ENCODE measurements around the gene TRIM5.
A peak's percentile ranks its signal among the peaks of the same experiment; 100 is the strongest.
"Not testable (repeated sequence)": the region's sequence is repeated elsewhere in the genome, so short reads cannot be mapped to it uniquely, and the experiment has no call there.

TRIM5 gene

GRCh38 chr11:5686426-5686825, 1.6 kb upstream of the TRIM5 start:
- no peak for DNase-seq

- DNase-seq: no peak
Measured at GRCh38 chr11:5684036-5684645, 733 bp downstream of the TRIM5 start.

DNA sequence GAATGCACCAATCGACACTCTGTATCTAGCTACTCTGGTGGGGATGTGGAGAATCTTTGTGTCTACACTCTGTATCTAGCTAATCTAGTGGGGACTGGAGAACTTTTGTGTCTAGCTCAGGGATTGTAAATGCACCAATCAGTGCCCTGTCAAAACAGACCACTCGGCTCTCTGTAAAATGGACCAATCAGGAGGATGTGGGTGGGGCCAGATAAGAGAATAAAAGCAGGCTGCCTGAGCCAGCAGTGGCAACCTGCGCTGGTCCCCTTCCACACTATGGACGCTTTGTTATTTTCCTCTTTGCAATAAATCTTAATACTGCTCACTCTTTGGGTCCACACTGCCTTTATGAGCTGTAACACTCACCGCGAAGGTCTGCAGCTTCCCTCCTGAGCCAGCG, 1.3 kb downstream of the TRIM5 start:
- DNase-seq: peak; percentile 46

GRCh38 chr11:5682890-5683441, 1.9 kb downstream of the TRIM5 start:
- not testable (repeated sequence) for DNase-seq

- no peak for DNase-seq
Measured at GRCh38 chr11:5679811-5680210, 5.1 kb downstream of the TRIM5 start.

GRCh38 chr11:5674391-5674790, 10.5 kb downstream of the TRIM5 start:
- no peak for DNase-seq

GRCh38 chr11:5671831-5672230, 13.0 kb downstream of the TRIM5 start:
- DNase-seq: no peak

GRCh38 chr11:5666402-5666793, 18.5 kb downstream of the TRIM5 start:
- DNase-seq: no peak

GRCh38 chr11:5665746-5666401, 19.0 kb downstream of the TRIM5 start:
- DNase-seq: no peak

- DNase-seq: no peak
Measured at GRCh38 chr11:5665051-5665570, 19.8 kb downstream of the TRIM5 start.

GRCh38 chr11:5663511-5663910, 21.4 kb downstream of the TRIM5 start:
- no peak for DNase-seq

DNA sequence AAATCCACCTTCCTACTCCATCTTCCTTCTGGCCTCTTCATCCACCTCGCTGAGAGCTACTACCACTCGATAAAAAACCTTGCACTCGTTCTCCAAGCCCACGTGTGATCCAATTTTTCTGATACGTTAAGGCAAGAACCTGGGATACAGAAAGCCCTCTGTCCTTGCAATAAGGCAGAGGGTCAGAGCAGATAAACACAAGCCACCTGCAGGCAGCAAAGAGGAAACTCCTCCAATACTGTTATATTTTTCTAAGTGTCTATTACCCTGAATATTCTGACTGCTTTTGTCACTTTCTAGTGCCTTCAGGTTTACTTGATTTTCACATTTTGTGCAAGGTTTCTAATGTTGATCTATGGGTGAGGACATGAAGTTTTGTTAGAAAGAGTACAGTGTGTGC, 26.6 kb downstream of the TRIM5 start:
- DNase-seq: no peak

- DNase-seq: not testable (repeated sequence)
Measured at GRCh38 chr11:5656956-5657355, 27.9 kb downstream of the TRIM5 start.

- no peak for DNase-seq
Measured at GRCh38 chr11:5655474-5655873, 29.4 kb downstream of the TRIM5 start.

GRCh38 chr11:5646139-5646538, 38.7 kb downstream of the TRIM5 start:
- DNase-seq: no peak

DNA sequence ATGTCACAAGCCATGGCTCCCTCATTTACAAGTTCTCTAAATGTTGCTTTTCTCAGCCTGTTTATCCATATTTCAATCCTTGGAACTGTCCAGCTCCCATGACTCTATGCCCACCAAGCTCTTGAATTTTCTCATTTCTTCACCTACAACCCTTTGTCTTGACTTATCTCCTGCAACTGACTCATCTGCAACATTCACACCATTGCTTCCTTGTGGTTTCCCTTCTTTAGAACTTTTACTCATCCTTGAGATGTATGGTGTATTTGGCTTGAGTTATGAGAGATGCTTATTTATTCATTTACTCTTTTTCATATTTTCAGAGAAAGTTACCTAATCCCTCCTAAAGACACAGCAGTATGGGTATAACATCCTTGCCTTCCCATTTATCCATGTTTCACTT, 41.3 kb downstream of the TRIM5 start:
- no peak for DNase-seq

GRCh38 chr11:5639953-5640352, 44.9 kb downstream of the TRIM5 start:
- DNase-seq: no peak

DNA sequence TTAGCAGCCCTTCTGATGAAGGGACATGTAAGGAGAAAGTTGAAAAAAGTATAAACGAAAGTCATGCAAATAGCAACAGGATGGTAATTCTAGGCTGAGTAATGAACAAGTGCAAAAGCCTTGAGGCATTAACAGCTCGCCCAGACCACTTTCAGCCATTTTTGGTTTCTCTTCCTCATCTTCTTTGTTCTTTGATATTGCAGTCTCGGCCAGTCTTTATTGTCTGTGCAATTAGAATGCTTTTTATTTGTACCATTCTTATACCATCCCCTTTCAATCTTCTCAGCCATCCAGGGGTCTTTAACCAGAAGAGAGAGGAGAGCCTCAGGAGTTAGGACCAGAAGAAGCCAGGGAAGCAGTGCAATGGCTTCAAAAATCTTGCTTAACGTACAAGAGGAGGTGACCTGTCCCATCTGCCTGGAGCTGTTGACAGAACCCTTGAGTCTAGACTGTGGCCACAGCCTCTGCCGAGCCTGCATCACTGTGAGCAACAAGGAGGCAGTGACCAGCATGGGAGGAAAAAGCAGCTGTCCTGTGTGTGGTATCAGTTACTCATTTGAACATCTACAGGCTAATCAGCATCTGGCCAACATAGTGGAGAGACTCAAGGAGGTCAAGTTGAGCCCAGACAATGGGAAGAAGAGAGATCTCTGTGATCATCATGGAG, 52.8 kb downstream of the TRIM5 start:
- DNase-seq: no peak

DNA sequence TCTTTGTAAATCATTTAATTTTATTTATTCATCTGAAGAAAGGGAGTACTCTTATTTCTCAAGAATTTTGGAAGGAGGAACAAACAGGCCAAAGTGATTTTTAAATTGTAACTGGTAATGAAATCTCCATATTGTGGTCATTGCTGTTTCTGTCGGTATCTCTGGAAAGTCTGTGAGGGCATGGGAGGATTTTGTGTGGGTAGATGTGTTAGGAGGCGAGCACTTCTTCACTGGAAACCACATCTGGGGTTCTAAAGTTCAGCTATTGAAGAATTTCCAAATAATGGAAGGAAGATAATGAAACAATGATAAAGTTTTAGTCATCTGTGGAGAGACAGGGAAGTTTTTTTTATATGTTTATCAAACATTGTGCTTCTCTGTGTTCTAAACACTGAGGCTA, 53.5 kb downstream of the TRIM5 start:
- DNase-seq: no peak

DNA sequence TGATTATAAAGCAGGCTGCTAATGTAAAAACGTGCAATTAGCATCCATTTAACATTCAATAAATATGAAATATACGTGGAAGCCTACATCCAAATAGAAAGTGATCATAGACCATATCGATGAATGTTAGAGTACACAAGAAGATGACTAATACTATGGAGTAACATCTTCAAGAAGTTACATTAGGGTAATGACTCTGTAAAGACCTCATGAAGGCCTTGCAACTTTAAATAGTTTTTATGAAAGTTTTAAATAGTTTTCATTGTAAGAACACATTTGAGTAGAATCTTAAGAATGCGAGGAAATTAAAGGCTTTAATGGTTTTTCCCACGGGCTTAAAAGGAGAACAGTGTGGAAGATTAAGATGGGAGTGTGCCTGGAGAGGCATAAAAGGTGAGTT, 58.7 kb downstream of the TRIM5 start:
- DNase-seq: no peak

DNA sequence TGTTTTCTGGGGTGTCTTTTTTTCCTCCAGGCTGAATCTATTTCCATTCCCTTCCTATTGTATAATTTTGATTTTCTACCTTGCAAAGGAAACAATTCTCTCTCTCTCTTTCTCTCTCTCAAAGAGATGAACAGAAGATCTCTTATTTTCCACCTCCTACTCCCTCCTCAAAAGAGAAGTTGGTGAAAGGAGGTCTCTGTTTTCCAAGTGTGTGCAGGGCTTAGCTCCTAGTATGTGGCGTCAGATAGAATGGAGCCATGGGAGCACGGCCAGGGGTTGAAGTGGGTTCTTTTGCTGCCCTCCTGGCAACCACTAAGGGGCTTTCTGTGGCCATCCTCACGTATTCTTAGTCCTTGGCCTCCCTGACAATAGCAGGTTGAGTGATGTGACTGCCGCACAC, 59.6 kb downstream of the TRIM5 start:
- no peak for DNase-seq

GRCh38 chr11:5624489-5625279, 60.2 kb downstream of the TRIM5 start, which contains the start of gene TRIM34:
TSS of gene TRIM34 (plus strand) at chr11:5625001. CDS start at chr11:5632332, 7,331 bp downstream.
- peak; percentile 57 for DNase-seq

DNA sequence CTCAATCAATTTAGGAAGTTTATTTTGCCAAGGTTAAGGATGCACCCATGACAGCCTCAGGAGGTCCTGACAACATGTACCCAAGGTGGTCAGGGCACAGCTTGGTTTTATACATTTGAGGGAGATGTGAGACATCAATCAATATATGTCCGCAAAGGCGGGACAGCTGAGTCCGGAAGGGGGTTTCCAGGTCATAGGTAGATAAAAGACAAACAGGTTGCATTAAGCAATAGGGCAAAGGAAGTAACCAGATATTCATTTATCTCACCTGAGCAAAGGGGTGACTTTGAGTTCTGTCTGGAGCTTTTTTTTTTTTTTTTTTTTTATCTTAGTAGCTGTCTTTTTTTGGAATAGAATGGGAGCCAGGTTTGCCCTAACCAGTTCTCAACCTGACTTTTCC, 62.1 kb downstream of the TRIM5 start:
- DNase-seq: no peak
